HepG2 (cell line): ENCODE results near the gene HORMAD2. TPM values are rescaled to one million over a fixed set of nuclear protein-coding genes. Genes with fewer than 3 reads are reported as not detected.

Experiments used
- ATAC-seq: fragments of 200-7000 bp; cut with Tn5 transposase; 3 replicates; pipeline ENCODE4 v1.9.1; 2020; ENCODE audit warnings: mild to moderate bottlenecking, moderate library complexity
- BruUV-seq: library from RNA; stranded (reverse); fragments of 400-500 nt; replicated peaks from 2 replicates; lab custom pipeline; 2021; lab: Mats Ljungman, UMichigan
- CTCF ChIA-PET: fragments of 300-600 bp; formaldehyde crosslinking; extraction: SDS; loops from one replicate; lab custom pipeline; 2021; ENCODE audit warnings: low total read pairs, inconsistent platforms, low intra/inter-chr PET ratio; lab: Yijun Ruan, JAX
- POLR2A ChIA-PET: fragments of 350-600 bp; sonication (Branson Sonifier 250); formaldehyde crosslinking; loops from one replicate; lab custom pipeline; 2020; ENCODE audit warnings: antibody characterized with exemption, inconsistent platforms; lab: Yijun Ruan, JAX
- DNase-seq: peaks from one replicate; pipeline ENCODE4 v3.0.0-alpha.2; 2015; ENCODE audit warnings: low spot score
- FAIRE-seq: peaks from 3 replicates; lab custom pipeline; 2011; peaks lifted over from hg19 to GRCh38; lab: Jason Lieb, UNC
- H2AFZ ChIP-seq: one replicate; pipeline ENCODE4 v1.6.1; 2011; ENCODE audit warnings: low read length, inconsistent platforms
- H3K27ac ChIP-seq: fragments of 300-600 bp; 3 replicates; pipeline ENCODE4 v1.8.0; 2011; ENCODE audit warnings: mixed run types, mild to moderate bottlenecking, mixed read lengths, low read length, inconsistent platforms; ENCODE audit not compliant: insufficient read depth; ENCODE audit errors: extremely low read length
- H3K27me3 ChIP-seq, 2 experiments: fragments of 200-600 bp in 1 of 2; 2 replicates in 1 of 2; 3 replicates in 1 of 2; pipeline versions ENCODE4 v1.6.0 to v1.8.0; 2011; ENCODE audit warnings: low read length in 2 of 2, mild to moderate bottlenecking in 2 of 2, moderate library complexity in 2 of 2, inconsistent platforms in 1 of 2; ENCODE audit not compliant: insufficient read depth in 2 of 2, control insufficient read depth in 1 of 2
- H3K36me3 ChIP-seq, 2 experiments: fragments of 200-600 bp in 1 of 2; replicated peaks in 1 of 2; 2 replicates in 1 of 2; 3 replicates in 1 of 2; pipeline versions ENCODE4 v1.5.1 to v1.8.0; 2011; ENCODE audit warnings: low read length in 2 of 2, inconsistent platforms in 1 of 2; ENCODE audit not compliant: insufficient read depth in 2 of 2, control insufficient read depth in 1 of 2
- H3K4me1 ChIP-seq: 2 replicates; pipeline ENCODE4 v1.5.1; 2012; ENCODE audit warnings: low read length, inconsistent platforms; ENCODE audit not compliant: insufficient read depth
- H3K4me2 ChIP-seq: 2 replicates; pipeline ENCODE4 v1.6.0; 2011; ENCODE audit warnings: low read depth, low read length, inconsistent platforms
- H3K4me3 ChIP-seq, 3 experiments: fragments of 200-600 bp in 1 of 3; sonication (generic), shearing (Covaris generic) in 1 of 3; replicated peaks in 1 of 3; 2 replicates each; pipeline ENCODE4 v1.5.1; 2011 to 2016; ENCODE audit warnings: low read length in 3 of 3, inconsistent platforms in 2 of 3, low read depth in 2 of 3, mild to moderate bottlenecking in 2 of 3, control low read depth in 1 of 3, mixed read lengths in 1 of 3; ENCODE audit not compliant: insufficient read depth in 1 of 3
- H3K79me2 ChIP-seq: one replicate; pipeline ENCODE4 v1.6.1; 2011; ENCODE audit warnings: low read length, inconsistent platforms; ENCODE audit not compliant: insufficient read depth
- H3K9ac ChIP-seq: 2 replicates; pipeline ENCODE4 v1.6.0; 2011; ENCODE audit warnings: mild to moderate bottlenecking, low read depth, low read length, inconsistent platforms; ENCODE audit not compliant: insufficient read depth
- H3K9me3 ChIP-seq: 2 replicates; pipeline ENCODE4 v1.5.1; 2012; ENCODE audit warnings: mild to moderate bottlenecking, low read length
- H4K20me1 ChIP-seq: 2 replicates; pipeline ENCODE4 v1.6.0; 2011; ENCODE audit warnings: inconsistent platforms, mild to moderate bottlenecking, low read length, moderate library complexity; ENCODE audit not compliant: insufficient read depth
- BHLHE40 ChIP-seq: IDR thresholded peaks from 2 replicates; pipeline ENCODE4 v1.6.1; 2011; ENCODE audit warnings: low read length, improper control_type of control experiment
- EEA1 ChIP-seq: sonication (generic); formaldehyde crosslinking; IDR thresholded peaks from 2 replicates; pipeline ENCODE4 v1.5.1; 2020; ENCODE audit warnings: mild to moderate bottlenecking, missing genetic modification reagents, borderline replicate concordance
- EP300 ChIP-seq, 3 experiments: sonication (generic) in 1 of 3; formaldehyde crosslinking in 1 of 3; IDR thresholded peaks; 2 replicates each; pipeline versions ENCODE4 v1.5.1 to v1.6.1; 2011 to 2020; ENCODE audit warnings: low read depth in 2 of 3, low read length in 2 of 3, borderline replicate concordance in 1 of 3, improper control_type of control experiment in 1 of 3, mild to moderate bottlenecking in 1 of 3, missing genetic modification reagents in 1 of 3, moderate library complexity in 1 of 3
- GTF2F1 ChIP-seq: fragments of 150-350 bp; IDR thresholded peaks from 2 replicates; pipeline ENCODE4 v1.6.1; 2014; ENCODE audit warnings: low read length
- JUNB ChIP-seq: sonication (generic); formaldehyde crosslinking; IDR thresholded peaks from 2 replicates; pipeline ENCODE4 v1.8.0; 2022; ENCODE audit warnings: missing genetic modification reagents, mild to moderate bottlenecking, borderline replicate concordance
- MED1 ChIP-seq: sonication (generic); formaldehyde crosslinking; IDR thresholded peaks from 2 replicates; pipeline ENCODE4 v1.4.0; 2020; ENCODE audit warnings: missing genetic modification reagents
- NR1H2 ChIP-seq: sonication (generic); formaldehyde crosslinking; IDR thresholded peaks from 2 replicates; pipeline ENCODE4 v1.8.1; 2022; ENCODE audit warnings: low read depth, missing genetic modification reagents, borderline replicate concordance
- POLR2A ChIP-seq, 2 experiments: IDR thresholded peaks; 2 replicates each; pipeline ENCODE4 v1.6.1; 2011; ENCODE audit warnings: low read depth in 2 of 2, low read length in 2 of 2, mild to moderate bottlenecking in 1 of 2, moderate library complexity in 1 of 2; ENCODE audit not compliant: insufficient read depth in 1 of 2
- POLR2G ChIP-seq: fragments of 200-400 bp; formaldehyde crosslinking; IDR thresholded peaks from 2 replicates; pipeline ENCODE4 v1.6.1; 2018; ENCODE audit warnings: mild to moderate bottlenecking, low read depth, low read length, moderate library complexity
- RNF2 ChIP-seq: fragments of 450-650 bp; conservative IDR thresholded peaks from 2 replicates; pipeline ENCODE4 v1.6.1; 2016; ENCODE audit warnings: low read depth
- ZBTB3 ChIP-seq: sonication (generic); formaldehyde crosslinking; IDR thresholded peaks from 2 replicates; pipeline ENCODE4 v1.4.0; 2020; ENCODE audit warnings: low read depth, mild to moderate bottlenecking, moderate library complexity, missing genetic modification reagents, borderline replicate concordance
- ZNF501 ChIP-seq: sonication (generic); formaldehyde crosslinking; IDR thresholded peaks from 2 replicates; pipeline ENCODE4 v1.5.1; 2020; ENCODE audit warnings: mild to moderate bottlenecking, moderate library complexity, missing genetic modification reagents
- ZNF644 ChIP-seq: IDR thresholded peaks from 2 replicates; pipeline ENCODE4 v1.6.1; 2016; ENCODE audit warnings: low read depth
- ZNF746 ChIP-seq: sonication (generic); formaldehyde crosslinking; IDR thresholded peaks from 2 replicates; pipeline ENCODE4 v1.8.0; 2022; ENCODE audit warnings: mild to moderate bottlenecking, missing genetic modification reagents
- WGBS: methylation state at CpG from one replicate; pipeline ENCODE4 v1.1.6; 2017; ENCODE audit warnings: low lambda C conversion rate; 5-methylcytosine and 5-hydroxymethylcytosine counted together
- in situ Hi-C: cut with HindIII; loops from 2 replicates; pipeline ENCODE4 v1.10.0; 2017; ENCODE audit warnings: low pct_unique_long_range_greater_than_20kb; ENCODE audit not compliant: extremely low pct_ligation_motif_present
- intact Hi-C: fragments of 100-400 bp; cut with micrococcal nuclease; formaldehyde crosslinking; loops from one replicate; pipeline ENCODE4 v1.10.0; 2022; ENCODE audit not compliant: unreplicated experiment
- polyA plus RNA-seq, 8 experiments: library from polyadenylated mRNA; depleted of rRNA in 3 of 8; stranded (reverse) in 7 of 8; unstranded in 1 of 8; fragments of >200 nt; fragmentation: Illumina TruSeq in 4 of 8; extraction: Trizol in 4 of 8; gene quantifications; 2 replicates each; pipeline versions ENCODE4 v1.2.1 to v1.2.3, GENCODE V29; 2011 to 2016; ENCODE audit warnings: low read depth in 4 of 8, missing spikeins in 1 of 8, mixed read lengths in 1 of 8; ENCODE audit not compliant: insufficient read depth in 1 of 8
- total RNA-seq, 5 experiments: library from RNA; depleted of rRNA; stranded (reverse); fragments of >200 nt; fragmentation: Illumina TruSeq; extraction: Trizol; gene quantifications; 2 replicates each; pipeline ENCODE4 v1.2.3, GENCODE V29; 2016; ENCODE audit warnings: low read depth in 1 of 5
- TF ChIP-seq, protein P1 (sequence below): sonication (generic); formaldehyde crosslinking; IDR thresholded peaks from 2 replicates; pipeline ENCODE4 v1.5.1; 2020; ENCODE audit warnings: mild to moderate bottlenecking, missing genetic modification reagents, moderate library complexity
- TF ChIP-seq, protein P2 (sequence below): sonication (generic); formaldehyde crosslinking; IDR thresholded peaks from 2 replicates; pipeline ENCODE4 v1.5.0; 2020; ENCODE audit warnings: mild to moderate bottlenecking, missing genetic modification reagents, borderline replicate concordance

HORMAD2 gene
- total and polyA plus RNA-seq, 2 of the 13 experiments (the other 11 are each of a cell fraction or from before 2014, with no cell fraction given), result not detected

DNA sequence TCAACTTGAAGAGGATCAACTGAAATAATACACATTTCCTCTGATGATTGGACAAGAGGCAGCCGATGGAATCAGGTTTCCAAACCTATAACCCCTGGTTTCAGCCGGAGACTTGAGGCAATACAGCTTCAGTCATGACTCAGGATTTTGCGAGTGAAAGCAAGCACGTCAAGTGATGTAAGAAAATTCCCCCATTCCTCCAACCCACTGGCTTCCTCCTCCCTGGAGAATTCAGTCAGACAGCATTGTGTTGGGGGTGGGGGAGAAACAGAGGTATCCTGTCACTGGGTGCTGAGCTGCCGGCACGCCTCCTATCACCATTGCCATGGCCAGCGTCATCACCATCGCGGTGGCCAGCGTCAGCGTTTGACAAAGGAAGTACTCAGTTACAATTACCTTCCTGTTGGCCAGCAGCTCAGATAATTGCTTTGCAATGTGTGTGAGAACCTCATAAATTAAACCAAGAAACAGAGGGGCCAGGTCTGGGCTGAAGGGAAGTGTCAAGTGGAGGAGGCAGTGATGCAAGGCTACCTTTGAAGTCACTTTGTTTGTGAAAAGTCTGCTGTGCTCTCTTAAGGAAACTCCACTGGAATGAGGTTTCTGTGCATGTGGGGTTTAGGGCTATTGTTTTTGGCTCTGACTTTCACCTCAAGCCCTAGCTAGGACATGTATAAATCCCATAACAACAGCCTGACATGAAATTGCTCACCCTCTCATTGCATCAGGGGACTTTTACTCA is 116.0 kb downstream of the HORMAD2 start:
- in situ Hi-C loops, result no loop called here
- POLR2A ChIA-PET, result interaction anchor here (0.9 to 2.9 kb wide), 5 partner anchors 9 to 16 kb away, joined by 3 to 32 read pairs (median 4); no protein-coding TSS in a partner anchor
- BruUV-seq, result TSS peak; percentile 93
- TF ChIP-seq NR1H2 (CRISPR knock-in tag) (no peak), POLR2G (0 out of 2 replicates have a peak, but pooled peaks have one; percentile 33), POLR2A (IDR thresholded peaks at IDR 0.05; ENCODE audit: insufficient read depth in 1 of 2, low read depth in 2 of 2, low read length in 2 of 2) (0 out of 4 replicates have a peak, but pooled peaks of 1 of the 2 experiments have one; percentile 15), ZNF644 (CRISPR knock-in tag) (no peak), EP300 (IDR thresholded peaks at IDR 0.05; ENCODE audit: low read depth in 2 of 2, low read length in 2 of 2) (peak in 1 of 2 experiments; percentile 1; a peak in 2 of 4 replicates), EP300 (CRISPR knock-in tag; IDR thresholded peaks at IDR 0.05; ENCODE audit: borderline replicate concordance) (no peak; the same call in none of the 2 replicates), EEA1 (CRISPR knock-in tag) (no peak), MED1 (no peak), ZNF501 (CRISPR knock-in tag) (0 out of 2 replicates have a peak, but pooled peaks have one; percentile 39), BHLHE40 (peak; percentile 29; the same call in 1 of the 2 replicates), GTF2F1 (no peak), ZBTB3 (no peak), RNF2 (no peak), JUNB (CRISPR knock-in tag) (0 out of 2 replicates have a peak, but pooled peaks have one; percentile 45), ZNF746 (CRISPR knock-in tag) (no peak)
- TF ChIP-seq, protein P1, sequence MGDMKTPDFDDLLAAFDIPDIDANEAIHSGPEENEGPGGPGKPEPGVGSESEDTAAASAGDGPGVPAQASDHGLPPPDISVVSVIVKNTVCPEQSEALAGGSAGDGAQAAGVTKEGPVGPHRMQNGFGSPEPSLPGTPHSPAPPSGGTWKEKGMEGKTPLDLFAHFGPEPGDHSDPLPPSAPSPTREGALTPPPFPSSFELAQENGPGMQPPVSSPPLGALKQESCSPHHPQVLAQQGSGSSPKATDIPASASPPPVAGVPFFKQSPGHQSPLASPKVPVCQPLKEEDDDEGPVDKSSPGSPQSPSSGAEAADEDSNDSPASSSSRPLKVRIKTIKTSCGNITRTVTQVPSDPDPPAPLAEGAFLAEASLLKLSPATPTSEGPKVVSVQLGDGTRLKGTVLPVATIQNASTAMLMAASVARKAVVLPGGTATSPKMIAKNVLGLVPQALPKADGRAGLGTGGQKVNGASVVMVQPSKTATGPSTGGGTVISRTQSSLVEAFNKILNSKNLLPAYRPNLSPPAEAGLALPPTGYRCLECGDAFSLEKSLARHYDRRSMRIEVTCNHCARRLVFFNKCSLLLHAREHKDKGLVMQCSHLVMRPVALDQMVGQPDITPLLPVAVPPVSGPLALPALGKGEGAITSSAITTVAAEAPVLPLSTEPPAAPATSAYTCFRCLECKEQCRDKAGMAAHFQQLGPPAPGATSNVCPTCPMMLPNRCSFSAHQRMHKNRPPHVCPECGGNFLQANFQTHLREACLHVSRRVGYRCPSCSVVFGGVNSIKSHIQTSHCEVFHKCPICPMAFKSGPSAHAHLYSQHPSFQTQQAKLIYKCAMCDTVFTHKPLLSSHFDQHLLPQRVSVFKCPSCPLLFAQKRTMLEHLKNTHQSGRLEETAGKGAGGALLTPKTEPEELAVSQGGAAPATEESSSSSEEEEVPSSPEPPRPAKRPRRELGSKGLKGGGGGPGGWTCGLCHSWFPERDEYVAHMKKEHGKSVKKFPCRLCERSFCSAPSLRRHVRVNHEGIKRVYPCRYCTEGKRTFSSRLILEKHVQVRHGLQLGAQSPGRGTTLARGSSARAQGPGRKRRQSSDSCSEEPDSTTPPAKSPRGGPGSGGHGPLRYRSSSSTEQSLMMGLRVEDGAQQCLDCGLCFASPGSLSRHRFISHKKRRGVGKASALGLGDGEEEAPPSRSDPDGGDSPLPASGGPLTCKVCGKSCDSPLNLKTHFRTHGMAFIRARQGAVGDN (CRISPR knock-in tag), result peak; percentile 78
- TF ChIP-seq, protein P2, sequence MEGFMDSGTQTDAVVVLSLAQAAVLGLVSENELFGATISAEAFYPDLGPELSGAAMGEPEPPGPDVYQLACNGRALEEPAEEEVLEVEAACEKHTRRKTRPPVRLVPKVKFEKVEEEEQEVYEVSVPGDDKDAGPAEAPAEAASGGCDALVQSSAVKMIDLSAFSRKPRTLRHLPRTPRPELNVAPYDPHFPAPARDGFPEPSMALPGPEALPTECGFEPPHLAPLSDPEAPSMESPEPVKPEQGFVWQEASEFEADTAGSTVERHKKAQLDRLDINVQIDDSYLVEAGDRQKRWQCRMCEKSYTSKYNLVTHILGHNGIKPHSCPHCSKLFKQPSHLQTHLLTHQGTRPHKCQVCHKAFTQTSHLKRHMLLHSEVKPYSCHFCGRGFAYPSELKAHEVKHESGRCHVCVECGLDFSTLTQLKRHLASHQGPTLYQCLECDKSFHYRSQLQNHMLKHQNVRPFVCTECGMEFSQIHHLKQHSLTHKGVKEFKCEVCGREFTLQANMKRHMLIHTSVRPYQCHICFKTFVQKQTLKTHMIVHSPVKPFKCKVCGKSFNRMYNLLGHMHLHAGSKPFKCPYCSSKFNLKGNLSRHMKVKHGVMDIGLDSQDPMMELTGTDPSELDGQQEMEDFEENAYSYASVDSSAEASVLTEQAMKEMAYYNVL (CRISPR knock-in tag), result peak; percentile 21; the same call in 1 of the 2 replicates

More for the DNA sequence above, 116.0 kb downstream of the HORMAD2 start:
- H3K27me3 ChIP-seq, result no peaks in the 10 kb centered on the region; a peak in 1 of 5 replicates
- peak overlapping the region in 2 of 3 experiments; percentile 12 to 38; a peak in 4 of 6 replicates for H3K4me3 ChIP-seq
- no peaks in the 10 kb centered on the region for H4K20me1 ChIP-seq
- peak overlapping the region; percentile 37 for H2AFZ ChIP-seq
- peak; percentile 84 for DNase-seq
- intact Hi-C loops, result no loop called here
- H3K36me3 ChIP-seq, result no peaks in the 10 kb centered on the region
- 1% methylated on average over 11 of the region's 11 CpGs for WGBS
- H3K27ac ChIP-seq, result peak overlapping the region; percentile 64
- no peaks in the 10 kb centered on the region for H3K79me2 ChIP-seq
- no peak for FAIRE-seq
- peaks cover 64% of the 10 kb centered on the region for H3K4me1 ChIP-seq
- CTCF ChIA-PET, result no interaction called here
- peak overlapping the region; percentile 72 for H3K4me2 ChIP-seq
- peak overlapping the region; percentile 51 for H3K9ac ChIP-seq
- H3K9me3 ChIP-seq, result no peaks in the 10 kb centered on the region
- peak; percentile 84 for ATAC-seq
